HepG2 (cell line): ENCODE data around the gene DTX2. TPM values are rescaled to one million over a fixed set of nuclear protein-coding genes. Genes with fewer than 3 reads are reported as not detected.

ENCODE experiments used
- ATRX ChIP-seq: sonication (generic); formaldehyde crosslinking; IDR thresholded peaks from 2 replicates; pipeline ENCODE4 v1.4.0; 2020; ENCODE audit warnings: missing genetic modification reagents, borderline replicate concordance
- BCL3 ChIP-seq: sonication (generic); formaldehyde crosslinking; IDR thresholded peaks from 2 replicates; pipeline ENCODE4 v1.5.1; 2020; ENCODE audit warnings: mild to moderate bottlenecking, missing genetic modification reagents, moderate library complexity
- CHD4 ChIP-seq: fragments of 200-600 bp; sonication (generic); IDR thresholded peaks from 2 replicates; pipeline ENCODE4 v1.7.0; 2017; ENCODE audit warnings: mild to moderate bottlenecking, low read length, borderline replicate concordance
- ELF1 ChIP-seq: sonication (generic); formaldehyde crosslinking; IDR thresholded peaks from 2 replicates; pipeline ENCODE4 v1.4.0; 2020; ENCODE audit warnings: missing genetic modification reagents
- HOXA5 ChIP-seq: sonication (generic); formaldehyde crosslinking; IDR thresholded peaks from 2 replicates; pipeline ENCODE4 v1.4.0; 2020; ENCODE audit warnings: missing genetic modification reagents
- KDM5A ChIP-seq: fragments of 200-600 bp; sonication (generic); IDR thresholded peaks from 2 replicates; pipeline ENCODE4 v1.7.0; 2018; ENCODE audit warnings: antibody characterized with exemption, mild to moderate bottlenecking, low read length, borderline replicate concordance
- PHB2 ChIP-seq: fragments of 450-650 bp; IDR thresholded peaks from 2 replicates; pipeline ENCODE4 v1.6.1; 2018; ENCODE audit not compliant: partially characterized antibody
- RFX1 ChIP-seq: fragments of 450-650 bp; IDR thresholded peaks from 2 replicates; pipeline ENCODE4 v1.6.1; 2017
- SATB2 ChIP-seq: sonication (generic); formaldehyde crosslinking; IDR thresholded peaks from 2 replicates; pipeline ENCODE4 v1.5.0; 2020; ENCODE audit warnings: missing genetic modification reagents
- STAT5B ChIP-seq: sonication (generic); formaldehyde crosslinking; IDR thresholded peaks from 2 replicates; pipeline ENCODE4 v1.4.0; 2020; ENCODE audit warnings: missing genetic modification reagents
- TCF12 ChIP-seq, 2 experiments: fragments of 450-650 bp in 1 of 2; sonication (generic) in 1 of 2; formaldehyde crosslinking in 1 of 2; IDR thresholded peaks; 2 replicates each; pipeline versions ENCODE4 v1.6.1 to v1.8.0; 2017 to 2022; ENCODE audit warnings: antibody characterized with exemption in 1 of 2, mild to moderate bottlenecking in 1 of 2, missing genetic modification reagents in 1 of 2, moderate library complexity in 1 of 2
- XRCC5 ChIP-seq: fragments of 200-400 bp; formaldehyde crosslinking; optimal IDR thresholded peaks from 2 replicates; pipeline ENCODE3; 2017; ENCODE audit warnings: mild to moderate bottlenecking, low read length
- ZFP62 ChIP-seq: sonication (generic); formaldehyde crosslinking; IDR thresholded peaks from 2 replicates; pipeline ENCODE4 v1.4.0; 2020; ENCODE audit warnings: missing genetic modification reagents
- ZNF275 ChIP-seq: sonication (generic); formaldehyde crosslinking; IDR thresholded peaks from 2 replicates; pipeline ENCODE4 v1.8.0; 2022; ENCODE audit warnings: missing genetic modification reagents, mild to moderate bottlenecking, inconsistent platforms, borderline replicate concordance
- ZNF704 ChIP-seq: sonication (generic); formaldehyde crosslinking; IDR thresholded peaks from 2 replicates; pipeline ENCODE4 v1.8.1; 2023; ENCODE audit warnings: mild to moderate bottlenecking, inconsistent platforms, moderate library complexity, missing genetic modification reagents, borderline replicate concordance
- ZNF766 ChIP-seq: sonication (generic); formaldehyde crosslinking; IDR thresholded peaks from 2 replicates; pipeline ENCODE4 v1.5.0; 2020; ENCODE audit warnings: missing genetic modification reagents, borderline replicate concordance
- ZNF841 ChIP-seq: sonication (generic); formaldehyde crosslinking; IDR thresholded peaks from 2 replicates; pipeline ENCODE4 v1.8.1; 2023; ENCODE audit warnings: missing genetic modification reagents, borderline replicate concordance
- polyA plus RNA-seq, 8 experiments: library from polyadenylated mRNA; depleted of rRNA in 3 of 8; stranded (reverse) in 7 of 8; unstranded in 1 of 8; fragments of >200 nt; fragmentation: Illumina TruSeq in 4 of 8; extraction: Trizol in 4 of 8; gene quantifications; 2 replicates each; pipeline versions ENCODE4 v1.2.1 to v1.2.3, GENCODE V29; 2011 to 2016; ENCODE audit warnings: low read depth in 4 of 8, missing spikeins in 1 of 8, mixed read lengths in 1 of 8; ENCODE audit not compliant: insufficient read depth in 1 of 8
- total RNA-seq, 5 experiments: library from RNA; depleted of rRNA; stranded (reverse); fragments of >200 nt; fragmentation: Illumina TruSeq; extraction: Trizol; gene quantifications; 2 replicates each; pipeline ENCODE4 v1.2.3, GENCODE V29; 2016; ENCODE audit warnings: low read depth in 1 of 5
- TF ChIP-seq, protein P1 (sequence below): sonication (generic); formaldehyde crosslinking; IDR thresholded peaks from 2 replicates; pipeline ENCODE4 v1.8.0; 2022; ENCODE audit warnings: low read depth, missing genetic modification reagents
- TF ChIP-seq, protein P2 (sequence below): sonication (generic); formaldehyde crosslinking; IDR thresholded peaks from 2 replicates; pipeline ENCODE4 v1.5.0; 2020; ENCODE audit warnings: missing genetic modification reagents
- TF ChIP-seq, protein P3 (sequence below): sonication (generic); formaldehyde crosslinking; IDR thresholded peaks from 2 replicates; pipeline ENCODE4 v1.4.0; 2020; ENCODE audit warnings: missing genetic modification reagents

DTX2 gene
- total and polyA plus RNA-seq, 2 of the 13 experiments (the other 11 are each of a cell fraction or from before 2014, with no cell fraction given), result 5.5 to 6.2 TPM

DNA sequence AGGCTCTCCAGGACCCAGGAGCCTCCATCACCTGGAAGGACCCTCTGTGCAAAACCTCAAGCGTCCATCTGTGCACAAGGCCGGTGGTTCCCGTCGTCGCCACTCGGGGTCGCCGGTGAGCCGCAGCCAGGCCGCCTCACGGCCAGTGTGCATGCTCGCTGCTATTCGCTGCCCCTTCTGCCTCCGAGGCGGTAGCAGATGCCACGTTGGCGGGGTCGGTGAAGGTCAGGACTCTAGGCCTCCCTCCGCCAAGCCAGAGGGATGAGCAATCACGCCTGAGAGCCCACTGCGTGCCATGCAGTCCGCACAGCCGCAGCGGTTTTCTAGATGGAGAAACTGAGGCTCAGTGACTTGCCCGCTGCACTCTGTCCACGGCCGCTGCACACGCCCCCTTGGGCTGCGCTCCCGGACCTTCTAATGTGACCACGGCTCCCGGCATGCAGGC, 54.5 kb downstream of the DTX2 start (continued):
- TF ChIP-seq ZNF704 (CRISPR knock-in tag) (no peak), ATRX (CRISPR knock-in tag) (no peak), ZFP62 (CRISPR knock-in tag) (no peak), ZNF275 (no peak), ZNF841 (CRISPR knock-in tag) (no peak), PHB2 (no peak), KDM5A (no peak), HOXA5 (no peak), ELF1 (CRISPR knock-in tag) (no peak), STAT5B (CRISPR knock-in tag) (no peak), CHD4 (no peak), XRCC5 (peak; percentile 53), ZNF766 (CRISPR knock-in tag) (peak; percentile 36; the same call in 1 of the 2 replicates), BCL3 (CRISPR knock-in tag) (no peak), SATB2 (no peak), TCF12 (IDR thresholded peaks at IDR 0.05) (no peak), TCF12 (CRISPR knock-in tag; IDR thresholded peaks at IDR 0.05) (0 out of 2 replicates have a peak, but pooled peaks have one; percentile 65), RFX1 (no peak)
- TF ChIP-seq, protein P1, sequence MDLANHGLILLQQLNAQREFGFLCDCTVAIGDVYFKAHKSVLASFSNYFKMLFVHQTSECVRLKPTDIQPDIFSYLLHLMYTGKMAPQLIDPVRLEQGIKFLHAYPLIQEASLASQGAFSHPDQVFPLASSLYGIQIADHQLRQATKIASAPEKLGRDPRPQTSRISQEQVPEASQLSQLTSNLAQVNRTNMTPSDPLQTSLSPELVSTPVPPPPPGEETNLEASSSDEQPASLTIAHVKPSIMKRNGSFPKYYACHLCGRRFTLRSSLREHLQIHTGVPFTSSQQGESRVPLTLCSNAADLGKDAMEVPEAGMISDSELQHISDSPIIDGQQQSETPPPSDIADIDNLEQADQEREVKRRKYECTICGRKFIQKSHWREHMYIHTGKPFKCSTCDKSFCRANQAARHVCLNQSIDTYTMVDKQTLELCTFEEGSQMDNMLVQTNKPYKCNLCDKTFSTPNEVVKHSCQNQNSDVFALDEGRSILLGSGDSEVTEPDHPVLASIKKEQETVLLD, result no peak
- TF ChIP-seq, protein P2, sequence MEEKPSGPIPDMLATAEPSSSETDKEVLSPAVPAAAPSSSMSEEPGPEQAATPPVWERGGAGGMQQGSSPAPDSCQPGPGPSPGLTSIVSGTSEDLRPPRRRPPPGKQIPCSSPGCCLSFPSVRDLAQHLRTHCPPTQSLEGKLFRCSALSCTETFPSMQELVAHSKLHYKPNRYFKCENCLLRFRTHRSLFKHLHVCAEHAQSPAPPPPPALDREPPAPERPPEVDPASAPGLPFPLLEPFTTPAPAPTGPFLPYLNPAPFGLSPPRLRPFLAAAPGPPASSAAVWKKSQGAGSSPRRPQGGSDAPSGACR (CRISPR knock-in tag), result no peak
- TF ChIP-seq, protein P3, sequence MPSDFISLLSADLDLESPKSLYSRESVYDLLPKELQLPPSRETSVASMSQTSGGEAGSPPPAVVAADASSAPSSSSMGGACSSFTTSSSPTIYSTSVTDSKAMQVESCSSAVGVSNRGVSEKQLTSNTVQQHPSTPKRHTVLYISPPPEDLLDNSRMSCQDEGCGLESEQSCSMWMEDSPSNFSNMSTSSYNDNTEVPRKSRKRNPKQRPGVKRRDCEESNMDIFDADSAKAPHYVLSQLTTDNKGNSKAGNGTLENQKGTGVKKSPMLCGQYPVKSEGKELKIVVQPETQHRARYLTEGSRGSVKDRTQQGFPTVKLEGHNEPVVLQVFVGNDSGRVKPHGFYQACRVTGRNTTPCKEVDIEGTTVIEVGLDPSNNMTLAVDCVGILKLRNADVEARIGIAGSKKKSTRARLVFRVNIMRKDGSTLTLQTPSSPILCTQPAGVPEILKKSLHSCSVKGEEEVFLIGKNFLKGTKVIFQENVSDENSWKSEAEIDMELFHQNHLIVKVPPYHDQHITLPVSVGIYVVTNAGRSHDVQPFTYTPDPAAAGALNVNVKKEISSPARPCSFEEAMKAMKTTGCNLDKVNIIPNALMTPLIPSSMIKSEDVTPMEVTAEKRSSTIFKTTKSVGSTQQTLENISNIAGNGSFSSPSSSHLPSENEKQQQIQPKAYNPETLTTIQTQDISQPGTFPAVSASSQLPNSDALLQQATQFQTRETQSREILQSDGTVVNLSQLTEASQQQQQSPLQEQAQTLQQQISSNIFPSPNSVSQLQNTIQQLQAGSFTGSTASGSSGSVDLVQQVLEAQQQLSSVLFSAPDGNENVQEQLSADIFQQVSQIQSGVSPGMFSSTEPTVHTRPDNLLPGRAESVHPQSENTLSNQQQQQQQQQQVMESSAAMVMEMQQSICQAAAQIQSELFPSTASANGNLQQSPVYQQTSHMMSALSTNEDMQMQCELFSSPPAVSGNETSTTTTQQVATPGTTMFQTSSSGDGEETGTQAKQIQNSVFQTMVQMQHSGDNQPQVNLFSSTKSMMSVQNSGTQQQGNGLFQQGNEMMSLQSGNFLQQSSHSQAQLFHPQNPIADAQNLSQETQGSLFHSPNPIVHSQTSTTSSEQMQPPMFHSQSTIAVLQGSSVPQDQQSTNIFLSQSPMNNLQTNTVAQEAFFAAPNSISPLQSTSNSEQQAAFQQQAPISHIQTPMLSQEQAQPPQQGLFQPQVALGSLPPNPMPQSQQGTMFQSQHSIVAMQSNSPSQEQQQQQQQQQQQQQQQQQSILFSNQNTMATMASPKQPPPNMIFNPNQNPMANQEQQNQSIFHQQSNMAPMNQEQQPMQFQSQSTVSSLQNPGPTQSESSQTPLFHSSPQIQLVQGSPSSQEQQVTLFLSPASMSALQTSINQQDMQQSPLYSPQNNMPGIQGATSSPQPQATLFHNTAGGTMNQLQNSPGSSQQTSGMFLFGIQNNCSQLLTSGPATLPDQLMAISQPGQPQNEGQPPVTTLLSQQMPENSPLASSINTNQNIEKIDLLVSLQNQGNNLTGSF (CRISPR knock-in tag), result no peak
